ENCODE results near the gene CCND2. TPM values are rescaled to one million over a fixed set of nuclear protein-coding genes. Genes with fewer than 3 reads are reported as not detected.

CCND2 gene
- total and polyA plus RNA-seq, 2 experiments from 2014 or later, result 75.6 to 224 TPM

- Histone ChIP-seq H3K4me2 (no peak overlapping the region), H4K20me1 (replicated peaks; ENCODE audit: insufficient read depth) (no peaks in the 10 kb centered on the region), H3K4me3 (no peak overlapping the region), H3K79me2 (replicated peaks; ENCODE audit: insufficient read depth) (peaks cover 52% of the 10 kb centered on the region), H3K9me2 (ENCODE audit: insufficient read depth) (no peaks in the 10 kb centered on the region), H3K27ac (ENCODE audit: low read depth) (no peak overlapping the region), H3K36me3 (ENCODE audit: insufficient read depth) (no peaks in the 10 kb centered on the region), H3K4me1 (ENCODE audit: insufficient read depth) (peaks cover 7% of the 10 kb centered on the region; the same call in 1 of the 2 replicates), H3K27me3 (ENCODE audit: insufficient read depth) (no peaks in the 10 kb centered on the region), H2AFZ (no peak overlapping the region), H3F3A (replicated peaks; ENCODE audit: low read depth) (no peaks in the 10 kb centered on the region)
- DNase-seq (ENCODE audit: low spot score) (no peak), ATAC-seq (no peak)
- peaks cover 3% of the 10 kb centered on the region; the same call in 1 of the 3 replicates for H3K36me3 Mint-ChIP-seq (ENCODE audit: low read depth)
- no peak overlapping the region for H3K27ac Mint-ChIP-seq
- no peaks in the 10 kb centered on the region; the same call in 1 of the 3 replicates for H3K9me3 Mint-ChIP-seq
- no peak overlapping the region for H3K4me3 Mint-ChIP-seq
- H3K4me1 Mint-ChIP-seq, result peaks cover 24% of the 10 kb centered on the region
- H3K27me3 Mint-ChIP-seq (ENCODE audit: insufficient read depth, low read depth, poor library complexity), result peaks cover 15% of the 10 kb centered on the region
- TF ChIP-seq NANOG (IDR thresholded peaks at IDR 0.05; ENCODE audit: borderline replicate concordance) (no peak), JUNB (IDR thresholded peaks at IDR 0.05; ENCODE audit: unreplicated experiment) (no peak), ETS1 (IDR thresholded peaks at IDR 0.05) (no peak), ZNF114 (CRISPR knock-in tag; IDR thresholded peaks at IDR 0.05) (no peak), CREB1 (CRISPR knock-in tag; IDR thresholded peaks at IDR 0.05; ENCODE audit: low read depth) (no peak)
Observed at GRCh38 chr12:4239746-4240145, 33.8 kb upstream of the CCND2 start.

GRCh38 chr12:4240161-4240783 is 33.3 kb upstream of the CCND2 start:
- Histone ChIP-seq H3K9me2 (ENCODE audit: insufficient read depth) (no peaks in the 10 kb centered on the region), H3K4me2 (no peak overlapping the region; the same call in 1 of the 2 replicates), H3K4me3 (no peak overlapping the region), H3K27ac (ENCODE audit: low read depth) (no peak overlapping the region), H4K20me1 (replicated peaks; ENCODE audit: insufficient read depth) (no peaks in the 10 kb centered on the region), H3F3A (replicated peaks; ENCODE audit: low read depth) (no peaks in the 10 kb centered on the region), H3K79me2 (replicated peaks; ENCODE audit: insufficient read depth) (peaks cover 49% of the 10 kb centered on the region), H3K27me3 (ENCODE audit: insufficient read depth) (no peaks in the 10 kb centered on the region), H2AFZ (no peak overlapping the region), H3K36me3 (ENCODE audit: insufficient read depth) (no peaks in the 10 kb centered on the region), H3K4me1 (ENCODE audit: insufficient read depth) (peaks cover 7% of the 10 kb centered on the region; the same call in 1 of the 2 replicates)
- ATAC-seq (no peak), DNase-seq (ENCODE audit: low spot score) (no peak)
- H3K36me3 Mint-ChIP-seq (ENCODE audit: low read depth), result peaks cover 3% of the 10 kb centered on the region; the same call in 1 of the 3 replicates
- H3K4me3 Mint-ChIP-seq, result no peak overlapping the region
- peaks cover 27% of the 10 kb centered on the region for H3K4me1 Mint-ChIP-seq
- no peak overlapping the region for H3K27ac Mint-ChIP-seq
- H3K9me3 Mint-ChIP-seq, result no peaks in the 10 kb centered on the region; the same call in 1 of the 3 replicates
- H3K27me3 Mint-ChIP-seq (ENCODE audit: insufficient read depth, low read depth, poor library complexity), result peaks cover 15% of the 10 kb centered on the region
- no peak for TF ChIP-seq ZNF331 (CRISPR knock-in tag; IDR thresholded peaks at IDR 0.05; ENCODE audit: low read depth)
- no peak for TF ChIP-seq EZH2phosphoT487 (IDR thresholded peaks at IDR 0.05; ENCODE audit: unreplicated experiment)
- TF ChIP-seq ZNF114 (CRISPR knock-in tag; IDR thresholded peaks at IDR 0.05), result no peak
- no peak for TF ChIP-seq CTCF (conservative IDR thresholded peaks at IDR 0.05; ENCODE audit: low read depth in 2 of 2)
- no peak for TF ChIP-seq EZH2 (IDR thresholded peaks at IDR 0.05; ENCODE audit: low read depth, unreplicated experiment)
- no peak for TF ChIP-seq NANOG (IDR thresholded peaks at IDR 0.05; ENCODE audit: borderline replicate concordance)
- no peak for TF ChIP-seq ETS1 (IDR thresholded peaks at IDR 0.05)
- TF ChIP-seq STAT1 (IDR thresholded peaks at IDR 0.05; ENCODE audit: unreplicated experiment), result no peak
- no peak for TF ChIP-seq REST (IDR thresholded peaks at IDR 0.05; ENCODE audit: unreplicated experiment)
- no peak for TF ChIP-seq POLR2AphosphoS5 (IDR thresholded peaks at IDR 0.05; ENCODE audit: low read depth)
- TF ChIP-seq JUNB (IDR thresholded peaks at IDR 0.05; ENCODE audit: unreplicated experiment), result no peak
